ENCODE measurements around the gene SLC25A22. TPM values are rescaled to one million over a fixed set of nuclear protein-coding genes. Genes with fewer than 3 reads are reported as not detected.

Gene SLC25A22
- total and polyA plus RNA-seq, 9 of the 15 experiments (the other 6 are each of a cell fraction or from before 2014, with no cell fraction given): 0.41 to 55.4 (median 11.4) TPM

DNA sequence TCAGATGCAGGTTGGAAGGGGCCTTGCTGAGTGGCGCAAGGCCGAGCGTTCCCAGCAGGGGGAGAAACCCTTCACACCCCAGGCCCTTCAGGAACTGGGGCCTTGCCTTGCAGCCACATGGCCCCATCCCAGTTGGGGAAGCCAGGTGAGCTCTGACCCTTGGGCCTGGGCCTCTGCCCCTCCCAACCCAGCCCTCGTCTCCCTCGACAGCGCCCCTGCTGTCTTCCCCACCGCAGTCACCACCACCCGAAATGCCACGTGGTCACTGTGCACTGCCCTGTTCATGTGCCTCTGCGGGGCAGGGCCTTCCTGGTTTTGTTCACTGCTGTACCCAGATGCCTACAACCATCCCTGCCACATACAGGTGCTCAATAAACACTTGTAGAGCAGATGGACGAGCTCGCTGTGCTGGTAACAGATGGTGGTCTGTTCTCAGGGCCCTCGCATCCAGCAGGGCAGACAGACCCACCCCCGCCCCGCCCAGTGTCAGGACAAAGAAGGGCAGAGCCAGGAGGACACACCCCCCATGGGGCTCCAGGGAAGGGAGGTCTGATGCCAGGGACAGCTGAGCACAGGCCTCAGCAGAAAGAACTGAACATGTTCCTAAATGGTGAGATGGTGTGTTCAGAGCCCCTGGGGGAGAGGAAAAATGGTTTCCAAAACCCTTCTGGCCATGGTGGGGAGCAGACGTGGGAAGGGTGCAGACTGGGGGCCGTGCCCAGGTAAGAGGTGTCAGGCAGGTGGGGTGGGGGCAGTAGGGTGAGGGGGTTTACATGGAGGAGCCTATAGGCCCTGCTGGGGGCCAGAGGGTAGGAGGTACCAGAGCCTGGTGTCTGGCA lies 40.6 kb upstream of the SLC25A22 start (continued):
- TF ChIP-seq, protein P1, sequence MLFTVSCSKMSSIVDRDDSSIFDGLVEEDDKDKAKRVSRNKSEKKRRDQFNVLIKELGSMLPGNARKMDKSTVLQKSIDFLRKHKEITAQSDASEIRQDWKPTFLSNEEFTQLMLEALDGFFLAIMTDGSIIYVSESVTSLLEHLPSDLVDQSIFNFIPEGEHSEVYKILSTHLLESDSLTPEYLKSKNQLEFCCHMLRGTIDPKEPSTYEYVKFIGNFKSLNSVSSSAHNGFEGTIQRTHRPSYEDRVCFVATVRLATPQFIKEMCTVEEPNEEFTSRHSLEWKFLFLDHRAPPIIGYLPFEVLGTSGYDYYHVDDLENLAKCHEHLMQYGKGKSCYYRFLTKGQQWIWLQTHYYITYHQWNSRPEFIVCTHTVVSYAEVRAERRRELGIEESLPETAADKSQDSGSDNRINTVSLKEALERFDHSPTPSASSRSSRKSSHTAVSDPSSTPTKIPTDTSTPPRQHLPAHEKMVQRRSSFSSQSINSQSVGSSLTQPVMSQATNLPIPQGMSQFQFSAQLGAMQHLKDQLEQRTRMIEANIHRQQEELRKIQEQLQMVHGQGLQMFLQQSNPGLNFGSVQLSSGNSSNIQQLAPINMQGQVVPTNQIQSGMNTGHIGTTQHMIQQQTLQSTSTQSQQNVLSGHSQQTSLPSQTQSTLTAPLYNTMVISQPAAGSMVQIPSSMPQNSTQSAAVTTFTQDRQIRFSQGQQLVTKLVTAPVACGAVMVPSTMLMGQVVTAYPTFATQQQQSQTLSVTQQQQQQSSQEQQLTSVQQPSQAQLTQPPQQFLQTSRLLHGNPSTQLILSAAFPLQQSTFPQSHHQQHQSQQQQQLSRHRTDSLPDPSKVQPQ (CRISPR knock-in tag; IDR thresholded peaks at IDR 0.05; ENCODE audit: borderline replicate concordance): no peak
- TF ChIP-seq ZNF696 (CRISPR knock-in tag; conservative IDR thresholded peaks at IDR 0.05): no peak
- TF ChIP-seq ZNF586 (CRISPR knock-in tag; conservative IDR thresholded peaks at IDR 0.05): no peak
- TF ChIP-seq, protein P2, sequence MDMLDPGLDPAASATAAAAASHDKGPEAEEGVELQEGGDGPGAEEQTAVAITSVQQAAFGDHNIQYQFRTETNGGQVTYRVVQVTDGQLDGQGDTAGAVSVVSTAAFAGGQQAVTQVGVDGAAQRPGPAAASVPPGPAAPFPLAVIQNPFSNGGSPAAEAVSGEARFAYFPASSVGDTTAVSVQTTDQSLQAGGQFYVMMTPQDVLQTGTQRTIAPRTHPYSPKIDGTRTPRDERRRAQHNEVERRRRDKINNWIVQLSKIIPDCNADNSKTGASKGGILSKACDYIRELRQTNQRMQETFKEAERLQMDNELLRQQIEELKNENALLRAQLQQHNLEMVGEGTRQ (CRISPR knock-in tag; IDR thresholded peaks at IDR 0.05): no peak; the same call in 1 of the 2 replicates
- TF ChIP-seq HLTF (IDR thresholded peaks at IDR 0.05): no peak
- TF ChIP-seq, protein P3, sequence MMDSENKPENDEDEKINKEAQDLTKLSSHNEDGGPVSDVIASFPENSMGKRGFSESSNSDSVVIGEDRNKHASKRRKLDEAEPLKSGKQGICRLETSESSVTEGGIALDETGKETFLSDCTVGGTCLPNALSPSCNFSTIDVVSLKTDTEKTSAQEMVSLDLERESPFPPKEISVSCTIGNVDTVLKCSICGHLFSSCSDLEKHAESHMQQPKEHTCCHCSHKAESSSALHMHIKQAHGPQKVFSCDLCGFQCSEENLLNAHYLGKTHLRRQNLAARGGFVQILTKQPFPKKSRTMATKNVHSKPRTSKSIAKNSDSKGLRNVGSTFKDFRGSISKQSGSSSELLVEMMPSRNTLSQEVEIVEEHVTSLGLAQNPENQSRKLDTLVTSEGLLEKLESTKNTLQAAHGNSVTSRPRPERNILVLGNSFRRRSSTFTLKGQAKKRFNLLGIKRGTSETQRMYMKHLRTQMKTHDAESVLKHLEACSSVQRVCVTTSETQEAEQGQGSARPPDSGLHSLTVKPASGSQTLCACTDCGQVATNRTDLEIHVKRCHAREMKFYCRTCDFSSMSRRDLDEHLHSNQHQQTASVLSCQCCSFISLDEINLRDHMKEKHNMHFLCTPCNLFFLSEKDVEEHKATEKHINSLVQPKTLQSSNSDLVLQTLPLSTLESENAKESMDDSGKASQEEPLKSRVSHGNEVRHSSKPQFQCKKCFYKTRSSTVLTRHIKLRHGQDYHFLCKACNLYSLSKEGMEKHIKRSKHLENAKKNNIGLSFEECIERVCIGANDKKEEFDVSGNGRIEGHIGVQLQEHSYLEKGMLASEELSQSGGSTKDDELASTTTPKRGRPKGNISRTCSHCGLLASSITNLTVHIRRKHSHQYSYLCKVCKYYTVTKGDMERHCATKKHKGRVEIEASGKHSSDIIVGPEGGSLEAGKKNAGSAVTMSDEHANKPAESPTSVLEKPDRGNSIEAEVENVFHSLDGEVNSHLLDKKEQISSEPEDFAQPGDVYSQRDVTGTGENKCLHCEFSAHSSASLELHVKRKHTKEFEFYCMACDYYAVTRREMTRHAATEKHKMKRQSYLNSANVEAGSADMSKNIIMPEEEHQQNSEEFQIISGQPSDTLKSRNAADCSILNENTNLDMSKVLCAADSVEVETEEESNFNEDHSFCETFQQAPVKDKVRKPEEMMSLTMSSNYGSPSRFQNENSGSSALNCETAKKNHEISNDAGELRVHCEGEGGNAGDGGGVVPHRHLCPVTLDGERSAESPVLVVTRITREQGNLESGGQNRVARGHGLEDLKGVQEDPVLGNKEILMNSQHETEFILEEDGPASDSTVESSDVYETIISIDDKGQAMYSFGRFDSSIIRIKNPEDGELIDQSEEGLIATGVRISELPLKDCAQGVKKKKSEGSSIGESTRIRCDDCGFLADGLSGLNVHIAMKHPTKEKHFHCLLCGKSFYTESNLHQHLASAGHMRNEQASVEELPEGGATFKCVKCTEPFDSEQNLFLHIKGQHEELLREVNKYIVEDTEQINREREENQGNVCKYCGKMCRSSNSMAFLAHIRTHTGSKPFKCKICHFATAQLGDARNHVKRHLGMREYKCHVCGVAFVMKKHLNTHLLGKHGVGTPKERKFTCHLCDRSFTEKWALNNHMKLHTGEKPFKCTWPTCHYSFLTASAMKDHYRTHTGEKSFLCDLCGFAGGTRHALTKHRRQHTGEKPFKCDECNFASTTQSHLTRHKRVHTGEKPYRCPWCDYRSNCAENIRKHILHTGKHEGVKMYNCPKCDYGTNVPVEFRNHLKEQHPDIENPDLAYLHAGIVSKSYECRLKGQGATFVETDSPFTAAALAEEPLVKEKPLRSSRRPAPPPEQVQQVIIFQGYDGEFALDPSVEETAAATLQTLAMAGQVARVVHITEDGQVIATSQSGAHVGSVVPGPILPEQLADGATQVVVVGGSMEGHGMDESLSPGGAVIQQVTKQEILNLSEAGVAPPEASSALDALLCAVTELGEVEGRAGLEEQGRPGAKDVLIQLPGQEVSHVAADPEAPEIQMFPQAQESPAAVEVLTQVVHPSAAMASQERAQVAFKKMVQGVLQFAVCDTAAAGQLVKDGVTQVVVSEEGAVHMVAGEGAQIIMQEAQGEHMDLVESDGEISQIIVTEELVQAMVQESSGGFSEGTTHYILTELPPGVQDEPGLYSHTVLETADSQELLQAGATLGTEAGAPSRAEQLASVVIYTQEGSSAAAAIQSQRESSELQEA (IDR thresholded peaks at IDR 0.05; ENCODE audit: low read depth): no peak
- TF ChIP-seq MYNN (IDR thresholded peaks at IDR 0.05): no peak; the same call in 1 of the 2 replicates
- no peak for TF ChIP-seq MYNN (CRISPR knock-in tag; IDR thresholded peaks at IDR 0.05)
- TF ChIP-seq TARDBP (IDR thresholded peaks at IDR 0.05): no peak
- TF ChIP-seq ZBTB17 (CRISPR knock-in tag; IDR thresholded peaks at IDR 0.05): no peak
- TF ChIP-seq HMG20A (CRISPR knock-in tag; conservative IDR thresholded peaks at IDR 0.05): no peak
- no peak for TF ChIP-seq POLR2B (IDR thresholded peaks at IDR 0.05; ENCODE audit: low read depth, partially characterized antibody)
- TF ChIP-seq, protein P4, sequence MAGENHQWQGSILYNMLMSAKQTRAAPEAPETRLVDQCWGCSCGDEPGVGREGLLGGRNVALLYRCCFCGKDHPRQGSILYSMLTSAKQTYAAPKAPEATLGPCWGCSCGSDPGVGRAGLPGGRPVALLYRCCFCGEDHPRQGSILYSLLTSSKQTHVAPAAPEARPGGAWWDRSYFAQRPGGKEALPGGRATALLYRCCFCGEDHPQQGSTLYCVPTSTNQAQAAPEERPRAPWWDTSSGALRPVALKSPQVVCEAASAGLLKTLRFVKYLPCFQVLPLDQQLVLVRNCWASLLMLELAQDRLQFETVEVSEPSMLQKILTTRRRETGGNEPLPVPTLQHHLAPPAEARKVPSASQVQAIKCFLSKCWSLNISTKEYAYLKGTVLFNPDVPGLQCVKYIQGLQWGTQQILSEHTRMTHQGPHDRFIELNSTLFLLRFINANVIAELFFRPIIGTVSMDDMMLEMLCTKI (IDR thresholded peaks at IDR 0.05; ENCODE audit: partially characterized antibody): no peak
- no peak for TF ChIP-seq CREBBP (IDR thresholded peaks at IDR 0.05; ENCODE audit: low read depth, low read length)
- peak; percentile 45; the same call in 1 of the 2 replicates for TF ChIP-seq RAD51 (IDR thresholded peaks at IDR 0.05; ENCODE audit: borderline replicate concordance, low read depth)

All from K562 (cell line).